Measurements from ENCODE around the gene VASH2. TPM values are rescaled to one million over a fixed set of nuclear protein-coding genes. Genes with fewer than 3 reads are reported as not detected.

The VASH2 gene
- total and polyA plus RNA-seq, 2 experiments from 2014 or later = 129 to 381 TPM

- ATAC-seq (no peak), DNase-seq (ENCODE audit: low spot score) (no peak)
- Histone ChIP-seq H3K9me2 (ENCODE audit: insufficient read depth) (peaks cover 15% of the 10 kb centered on the region; the same call in 1 of the 2 replicates), H2AFZ (no peak overlapping the region), H3K27me3 (ENCODE audit: insufficient read depth) (no peaks in the 10 kb centered on the region), H3K79me2 (replicated peaks; ENCODE audit: insufficient read depth) (no peaks in the 10 kb centered on the region), H4K20me1 (replicated peaks; ENCODE audit: insufficient read depth) (no peaks in the 10 kb centered on the region), H3K27ac (ENCODE audit: low read depth) (no peak overlapping the region), H3K4me3 (no peak overlapping the region), H3K4me1 (ENCODE audit: insufficient read depth) (peaks cover 27% of the 10 kb centered on the region), H3K36me3 (ENCODE audit: insufficient read depth) (no peaks in the 10 kb centered on the region), H3K4me2 (no peak overlapping the region), H3F3A (replicated peaks; ENCODE audit: low read depth) (peaks cover 9% of the 10 kb centered on the region; the same call in 1 of the 2 replicates)
- Mint-ChIP-seq H3K36me3 (ENCODE audit: low read depth) (peaks cover 14% of the 10 kb centered on the region; the same call in 2 of the 3 replicates), H3K4me3 (no peak overlapping the region), H3K27me3 (ENCODE audit: insufficient read depth, low read depth, poor library complexity) (peaks cover 13% of the 10 kb centered on the region), H3K4me1 (peaks cover 32% of the 10 kb centered on the region), H3K27ac (no peak overlapping the region), H3K9me3 (peaks cover 5% of the 10 kb centered on the region; the same call in 2 of the 3 replicates)
- TF ChIP-seq EZH2phosphoT487 (IDR thresholded peaks at IDR 0.05; ENCODE audit: unreplicated experiment) = no peak
- TF ChIP-seq STAT1 (IDR thresholded peaks at IDR 0.05; ENCODE audit: unreplicated experiment) = no peak
- no peak for TF ChIP-seq NANOG (IDR thresholded peaks at IDR 0.05; ENCODE audit: borderline replicate concordance)
- TF ChIP-seq ETS1 (IDR thresholded peaks at IDR 0.05) = no peak
- TF ChIP-seq EZH2 (IDR thresholded peaks at IDR 0.05; ENCODE audit: low read depth, unreplicated experiment) = no peak
- TF ChIP-seq, protein P1, sequence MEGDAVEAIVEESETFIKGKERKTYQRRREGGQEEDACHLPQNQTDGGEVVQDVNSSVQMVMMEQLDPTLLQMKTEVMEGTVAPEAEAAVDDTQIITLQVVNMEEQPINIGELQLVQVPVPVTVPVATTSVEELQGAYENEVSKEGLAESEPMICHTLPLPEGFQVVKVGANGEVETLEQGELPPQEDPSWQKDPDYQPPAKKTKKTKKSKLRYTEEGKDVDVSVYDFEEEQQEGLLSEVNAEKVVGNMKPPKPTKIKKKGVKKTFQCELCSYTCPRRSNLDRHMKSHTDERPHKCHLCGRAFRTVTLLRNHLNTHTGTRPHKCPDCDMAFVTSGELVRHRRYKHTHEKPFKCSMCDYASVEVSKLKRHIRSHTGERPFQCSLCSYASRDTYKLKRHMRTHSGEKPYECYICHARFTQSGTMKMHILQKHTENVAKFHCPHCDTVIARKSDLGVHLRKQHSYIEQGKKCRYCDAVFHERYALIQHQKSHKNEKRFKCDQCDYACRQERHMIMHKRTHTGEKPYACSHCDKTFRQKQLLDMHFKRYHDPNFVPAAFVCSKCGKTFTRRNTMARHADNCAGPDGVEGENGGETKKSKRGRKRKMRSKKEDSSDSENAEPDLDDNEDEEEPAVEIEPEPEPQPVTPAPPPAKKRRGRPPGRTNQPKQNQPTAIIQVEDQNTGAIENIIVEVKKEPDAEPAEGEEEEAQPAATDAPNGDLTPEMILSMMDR (conservative IDR thresholded peaks at IDR 0.05; ENCODE audit: low read depth in 2 of 2) = no peak
- TF ChIP-seq ZNF114 (CRISPR knock-in tag; IDR thresholded peaks at IDR 0.05) = no peak
- TF ChIP-seq, protein P2, sequence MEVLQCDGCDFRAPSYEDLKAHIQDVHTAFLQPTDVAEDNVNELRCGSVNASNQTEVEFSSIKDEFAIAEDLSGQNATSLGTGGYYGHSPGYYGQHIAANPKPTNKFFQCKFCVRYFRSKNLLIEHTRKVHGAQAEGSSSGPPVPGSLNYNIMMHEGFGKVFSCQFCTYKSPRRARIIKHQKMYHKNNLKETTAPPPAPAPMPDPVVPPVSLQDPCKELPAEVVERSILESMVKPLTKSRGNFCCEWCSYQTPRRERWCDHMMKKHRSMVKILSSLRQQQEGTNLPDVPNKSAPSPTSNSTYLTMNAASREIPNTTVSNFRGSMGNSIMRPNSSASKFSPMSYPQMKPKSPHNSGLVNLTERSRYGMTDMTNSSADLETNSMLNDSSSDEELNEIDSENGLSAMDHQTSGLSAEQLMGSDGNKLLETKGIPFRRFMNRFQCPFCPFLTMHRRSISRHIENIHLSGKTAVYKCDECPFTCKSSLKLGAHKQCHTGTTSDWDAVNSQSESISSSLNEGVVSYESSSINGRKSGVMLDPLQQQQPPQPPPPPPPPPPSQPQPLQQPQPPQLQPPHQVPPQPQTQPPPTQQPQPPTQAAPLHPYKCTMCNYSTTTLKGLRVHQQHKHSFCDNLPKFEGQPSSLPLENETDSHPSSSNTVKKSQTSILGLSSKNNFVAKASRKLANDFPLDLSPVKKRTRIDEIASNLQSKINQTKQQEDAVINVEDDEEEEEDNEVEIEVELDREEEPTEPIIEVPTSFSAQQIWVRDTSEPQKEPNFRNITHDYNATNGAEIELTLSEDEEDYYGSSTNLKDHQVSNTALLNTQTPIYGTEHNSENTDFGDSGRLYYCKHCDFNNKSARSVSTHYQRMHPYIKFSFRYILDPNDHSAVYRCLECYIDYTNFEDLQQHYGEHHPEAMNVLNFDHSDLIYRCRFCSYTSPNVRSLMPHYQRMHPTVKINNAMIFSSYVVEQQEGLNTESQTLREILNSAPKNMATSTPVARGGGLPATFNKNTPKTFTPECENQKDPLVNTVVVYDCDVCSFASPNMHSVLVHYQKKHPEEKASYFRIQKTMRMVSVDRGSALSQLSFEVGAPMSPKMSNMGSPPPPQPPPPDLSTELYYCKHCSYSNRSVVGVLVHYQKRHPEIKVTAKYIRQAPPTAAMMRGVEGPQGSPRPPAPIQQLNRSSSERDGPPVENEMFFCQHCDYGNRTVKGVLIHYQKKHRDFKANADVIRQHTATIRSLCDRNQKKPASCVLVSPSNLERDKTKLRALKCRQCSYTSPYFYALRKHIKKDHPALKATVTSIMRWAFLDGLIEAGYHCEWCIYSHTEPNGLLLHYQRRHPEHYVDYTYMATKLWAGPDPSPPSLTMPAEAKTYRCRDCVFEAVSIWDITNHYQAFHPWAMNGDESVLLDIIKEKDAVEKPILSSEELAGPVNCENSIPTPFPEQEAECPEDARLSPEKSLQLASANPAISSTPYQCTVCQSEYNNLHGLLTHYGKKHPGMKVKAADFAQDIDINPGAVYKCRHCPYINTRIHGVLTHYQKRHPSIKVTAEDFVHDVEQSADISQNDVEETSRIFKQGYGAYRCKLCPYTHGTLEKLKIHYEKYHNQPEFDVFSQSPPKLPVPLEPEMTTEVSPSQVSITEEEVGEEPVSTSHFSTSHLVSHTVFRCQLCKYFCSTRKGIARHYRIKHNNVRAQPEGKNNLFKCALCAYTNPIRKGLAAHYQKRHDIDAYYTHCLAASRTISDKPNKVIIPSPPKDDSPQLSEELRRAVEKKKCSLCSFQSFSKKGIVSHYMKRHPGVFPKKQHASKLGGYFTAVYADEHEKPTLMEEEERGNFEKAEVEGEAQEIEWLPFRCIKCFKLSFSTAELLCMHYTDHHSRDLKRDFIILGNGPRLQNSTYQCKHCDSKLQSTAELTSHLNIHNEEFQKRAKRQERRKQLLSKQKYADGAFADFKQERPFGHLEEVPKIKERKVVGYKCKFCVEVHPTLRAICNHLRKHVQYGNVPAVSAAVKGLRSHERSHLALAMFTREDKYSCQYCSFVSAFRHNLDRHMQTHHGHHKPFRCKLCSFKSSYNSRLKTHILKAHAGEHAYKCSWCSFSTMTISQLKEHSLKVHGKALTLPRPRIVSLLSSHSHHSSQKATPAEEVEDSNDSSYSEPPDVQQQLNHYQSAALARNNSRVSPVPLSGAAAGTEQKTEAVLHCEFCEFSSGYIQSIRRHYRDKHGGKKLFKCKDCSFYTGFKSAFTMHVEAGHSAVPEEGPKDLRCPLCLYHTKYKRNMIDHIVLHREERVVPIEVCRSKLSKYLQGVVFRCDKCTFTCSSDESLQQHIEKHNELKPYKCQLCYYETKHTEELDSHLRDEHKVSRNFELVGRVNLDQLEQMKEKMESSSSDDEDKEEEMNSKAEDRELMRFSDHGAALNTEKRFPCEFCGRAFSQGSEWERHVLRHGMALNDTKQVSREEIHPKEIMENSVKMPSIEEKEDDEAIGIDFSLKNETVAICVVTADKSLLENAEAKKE (CRISPR knock-in tag; IDR thresholded peaks at IDR 0.05) = no peak
- TF ChIP-seq POLR2AphosphoS5 (IDR thresholded peaks at IDR 0.05; ENCODE audit: low read depth) = no peak
- TF ChIP-seq JUNB (IDR thresholded peaks at IDR 0.05; ENCODE audit: unreplicated experiment) = no peak
- no peak for TF ChIP-seq ZNF331 (CRISPR knock-in tag; IDR thresholded peaks at IDR 0.05; ENCODE audit: low read depth)
- TF ChIP-seq REST (IDR thresholded peaks at IDR 0.05; ENCODE audit: unreplicated experiment) = no peak
- no peak for TF ChIP-seq CREB1 (CRISPR knock-in tag; IDR thresholded peaks at IDR 0.05; ENCODE audit: low read depth)
These were observed 24.0 kb upstream of the VASH2 start for GRCh38 chr1:212926372-212926771.
